GM13977 (cell line): Measurements from ENCODE around the gene BATF3.

Source experiments
- DNase-seq: peaks from one replicate; pipeline ENCODE4 v3.0.0; 2012; ENCODE audit warnings: low spot score
- CTCF ChIP-seq: IDR thresholded peaks from 2 replicates; pipeline ENCODE4 v1.5.1; 2012; ENCODE audit warnings: mild to moderate bottlenecking, control low read depth; ENCODE audit not compliant: insufficient read depth; ENCODE audit errors: extremely low read depth, missing control alignments
- in situ Hi-C: fragments of 300-500 bp; cut with MboI; formaldehyde crosslinking; loops from one replicate; pipeline ENCODE4 v1.12.0; 2022; ENCODE audit warnings: low sequenced_read_pairs, low pct_unique_long_range_greater_than_20kb, mixed read lengths, inconsistent platforms; ENCODE audit not compliant: unreplicated experiment

Gene BATF3

GRCh38 chr1:212677573-212677972 is 22.1 kb downstream of the BATF3 start:
- TF ChIP-seq CTCF, result no peak
- in situ Hi-C loops, result no loop called here
- DNase-seq, result no peak

- no peak for TF ChIP-seq CTCF
- in situ Hi-C loops, result no loop called here
- DNase-seq, result no peak
These were observed 22.5 kb downstream of the BATF3 start for GRCh38 chr1:212677136-212677535.

DNA sequence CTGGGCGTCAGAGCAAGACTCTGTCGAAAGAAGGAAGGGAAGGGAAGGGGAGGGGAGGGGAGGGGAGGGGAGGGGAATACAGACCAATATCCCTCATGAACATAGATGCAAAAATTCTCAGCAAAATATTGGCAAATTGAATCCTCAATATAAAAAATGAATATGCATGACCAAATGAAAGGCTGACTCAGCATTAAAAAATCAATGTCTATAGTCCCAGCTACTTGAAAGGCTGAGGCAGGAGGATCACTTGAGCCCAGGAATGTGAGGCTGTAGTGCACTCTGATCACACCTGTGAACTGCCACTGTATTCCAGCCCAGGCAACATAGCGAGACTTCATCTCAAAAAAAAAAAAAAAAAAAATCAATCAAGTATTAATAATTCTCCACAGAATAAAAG is 24.0 kb downstream of the BATF3 start:
- in situ Hi-C loops, result no loop called here
- no peak for DNase-seq
- TF ChIP-seq CTCF, result no peak

DNA sequence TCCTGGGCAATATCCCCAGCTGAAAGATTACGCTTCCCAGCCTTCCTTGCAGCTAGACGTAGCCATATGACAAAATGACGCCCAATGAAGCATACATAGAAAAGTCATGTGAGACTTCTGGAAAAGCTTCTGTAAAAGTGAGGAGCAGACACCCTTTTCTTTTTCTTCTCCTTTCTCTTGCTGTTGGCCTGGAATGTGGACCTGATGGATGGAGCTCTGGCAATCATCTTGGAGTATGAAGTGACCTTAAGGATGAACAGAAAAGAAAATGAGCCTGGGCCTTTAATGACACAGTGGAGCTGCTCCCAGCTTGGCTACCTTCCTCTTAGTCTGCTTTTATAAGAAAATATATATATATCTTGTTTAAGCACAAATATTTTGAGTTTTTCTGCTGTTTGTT is 24.8 kb downstream of the BATF3 start:
- no peak for TF ChIP-seq CTCF
- no peak for DNase-seq
- in situ Hi-C loops, result loop anchor here (25.0 kb wide), 2 partner anchors 87 to 312 kb away; no protein-coding TSS in a partner anchor

DNA sequence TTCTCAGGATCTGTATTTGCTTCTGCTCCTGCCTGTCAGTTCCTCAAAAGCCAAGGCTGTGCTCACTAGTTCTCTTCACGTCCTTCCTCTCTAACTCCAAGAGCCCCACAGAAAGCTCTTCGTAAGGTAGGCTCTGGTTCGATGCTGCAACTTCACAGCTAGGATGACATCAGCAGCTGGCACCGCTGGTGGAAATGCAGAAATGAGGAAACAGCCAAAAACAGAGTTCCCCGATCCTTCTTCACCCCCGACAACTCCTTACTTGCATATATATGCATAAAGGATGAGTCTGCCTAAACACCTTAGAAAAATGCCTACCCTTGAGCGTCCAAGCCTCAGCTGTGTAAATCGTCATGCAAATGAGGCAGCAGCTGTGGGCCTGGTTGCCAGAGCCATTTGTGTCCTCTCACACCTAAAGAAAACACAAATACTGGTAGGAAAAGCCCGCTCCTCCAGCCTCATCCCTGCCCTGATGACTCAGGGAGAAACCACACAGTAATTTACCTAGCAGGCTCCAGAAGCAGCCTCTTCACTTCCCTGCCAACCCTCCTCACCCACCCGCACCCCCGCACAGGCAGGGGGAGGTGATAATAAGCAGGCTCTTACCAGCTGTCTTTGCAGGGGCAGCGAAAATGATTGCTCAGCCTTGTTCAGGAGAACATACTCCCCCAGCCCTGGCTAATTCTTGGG is 28.2 kb downstream of the BATF3 start:
- DNase-seq, result no peak
- no peak for TF ChIP-seq CTCF
- in situ Hi-C loops, result loop anchor here (25.0 kb wide), 2 partner anchors 91 to 316 kb away; no protein-coding TSS in a partner anchor

GRCh38 chr1:212670882-212671281 is 28.8 kb downstream of the BATF3 start:
- in situ Hi-C loops, result loop anchor here (25.0 kb wide), 2 partner anchors 91 to 316 kb away; no protein-coding TSS in a partner anchor
- DNase-seq, result no peak
- TF ChIP-seq CTCF, result no peak
